Measurements from ENCODE around the gene BBS1. TPM values are rescaled to one million over a fixed set of nuclear protein-coding genes. Genes with fewer than 3 reads are reported as not detected.
"Not testable (repeated sequence)": the region's sequence is repeated elsewhere in the genome, so short reads cannot be mapped to it uniquely, and the experiment has no call there.

Gene BBS1
- total RNA-seq, 1 experiment from 2014 or later: 47.1 TPM

GRCh38 chr11:66581261-66581660 lies 70.8 kb downstream of the BBS1 start:
- Mint-ChIP-seq H3K4me3 (ENCODE audit: unreplicated experiment) (no peak overlapping the region), H3K4me1 (ENCODE audit: low read depth, unreplicated experiment) (no peaks in the 10 kb centered on the region), H3K27me3 (ENCODE audit: insufficient read depth, unreplicated experiment) (no peaks in the 10 kb centered on the region), H3K9me3 (ENCODE audit: unreplicated experiment) (peaks cover 24% of the 10 kb centered on the region), H3K36me3 (ENCODE audit: insufficient read depth, unreplicated experiment) (no peaks in the 10 kb centered on the region), H3K27ac (ENCODE audit: unreplicated experiment) (no peak overlapping the region)
- ChIA-PET POLR2A (interaction anchor here (0.6 kb wide), 1 partner anchor 89 kb away, joined by 4 read pairs; no protein-coding TSS in a partner anchor), CTCF (interaction anchor here (0.9 kb wide), 1 partner anchor 11 kb away, joined by 6 read pairs; no protein-coding TSS in a partner anchor)
- BruUV-seq (replicated peaks): no TSS peak
- H3K4me1 ChIP-seq: no peaks in the 10 kb centered on the region
- no peak overlapping the region for H3K4me3 ChIP-seq (ENCODE audit: low read depth, low read length)
- H3K9me3 ChIP-seq: peaks cover 22% of the 10 kb centered on the region
- intact Hi-C loops (cut with micrococcal nuclease; ENCODE audit: unreplicated experiment): no loop called here
- H3K36me3 ChIP-seq (ENCODE audit: control insufficient read depth, insufficient read depth, low read length): no peaks in the 10 kb centered on the region
- no peaks in the 10 kb centered on the region; the same call in 1 of the 2 replicates for H3K27me3 ChIP-seq (replicated peaks; ENCODE audit: control insufficient read depth, insufficient read depth, low read length)
- TF ChIP-seq, protein P1, sequence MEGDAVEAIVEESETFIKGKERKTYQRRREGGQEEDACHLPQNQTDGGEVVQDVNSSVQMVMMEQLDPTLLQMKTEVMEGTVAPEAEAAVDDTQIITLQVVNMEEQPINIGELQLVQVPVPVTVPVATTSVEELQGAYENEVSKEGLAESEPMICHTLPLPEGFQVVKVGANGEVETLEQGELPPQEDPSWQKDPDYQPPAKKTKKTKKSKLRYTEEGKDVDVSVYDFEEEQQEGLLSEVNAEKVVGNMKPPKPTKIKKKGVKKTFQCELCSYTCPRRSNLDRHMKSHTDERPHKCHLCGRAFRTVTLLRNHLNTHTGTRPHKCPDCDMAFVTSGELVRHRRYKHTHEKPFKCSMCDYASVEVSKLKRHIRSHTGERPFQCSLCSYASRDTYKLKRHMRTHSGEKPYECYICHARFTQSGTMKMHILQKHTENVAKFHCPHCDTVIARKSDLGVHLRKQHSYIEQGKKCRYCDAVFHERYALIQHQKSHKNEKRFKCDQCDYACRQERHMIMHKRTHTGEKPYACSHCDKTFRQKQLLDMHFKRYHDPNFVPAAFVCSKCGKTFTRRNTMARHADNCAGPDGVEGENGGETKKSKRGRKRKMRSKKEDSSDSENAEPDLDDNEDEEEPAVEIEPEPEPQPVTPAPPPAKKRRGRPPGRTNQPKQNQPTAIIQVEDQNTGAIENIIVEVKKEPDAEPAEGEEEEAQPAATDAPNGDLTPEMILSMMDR (IDR thresholded peaks at IDR 0.05; ENCODE audit: insufficient read depth in 1 of 2, low read depth in 1 of 2, low read length in 1 of 2, severe bottlenecking in 1 of 2, unreplicated experiment in 1 of 2): no peak
- no peak for DNase-seq

DNA sequence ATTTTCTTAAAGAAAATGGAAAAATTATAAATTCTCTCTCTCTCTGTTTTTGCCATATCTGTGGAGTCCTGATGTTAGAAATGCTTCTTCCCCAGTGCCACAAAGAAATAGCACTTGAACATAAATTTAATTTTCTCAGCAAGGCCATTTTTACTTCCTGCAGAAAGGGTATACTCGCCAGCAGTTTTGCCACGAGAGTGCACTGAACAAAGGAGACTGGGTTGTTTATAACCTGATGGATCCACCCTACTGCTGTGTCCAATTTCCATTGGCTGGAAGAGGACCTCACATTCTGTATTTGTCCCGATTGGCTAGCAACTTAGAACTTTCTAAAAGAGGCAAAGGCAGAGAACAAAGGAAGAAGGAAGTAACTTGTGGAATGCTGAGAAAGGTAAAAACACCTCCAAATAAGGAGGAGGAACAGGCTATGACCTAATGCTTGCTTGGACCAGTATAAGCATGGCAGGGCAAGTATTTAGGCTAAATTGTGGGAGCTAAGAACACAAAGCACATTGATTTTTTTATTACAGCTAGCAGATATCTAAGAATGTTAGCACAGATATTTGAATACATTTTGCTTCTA lies 72.2 kb downstream of the BBS1 start:
- peaks cover 27% of the 10 kb centered on the region for H3K9me3 ChIP-seq
- H3K4me3 Mint-ChIP-seq (ENCODE audit: unreplicated experiment); POLR2A ChIA-PET; H3K36me3 Mint-ChIP-seq (ENCODE audit: insufficient read depth, unreplicated experiment); H3K4me1 Mint-ChIP-seq (ENCODE audit: low read depth, unreplicated experiment); H3K27me3 ChIP-seq (replicated peaks; ENCODE audit: control insufficient read depth, insufficient read depth, low read length); BruUV-seq (replicated peaks); H3K27ac Mint-ChIP-seq (ENCODE audit: unreplicated experiment); H3K36me3 ChIP-seq (ENCODE audit: control insufficient read depth, insufficient read depth, low read length); CTCF ChIA-PET; H3K27me3 Mint-ChIP-seq (ENCODE audit: insufficient read depth, unreplicated experiment); DNase-seq; H3K4me1 ChIP-seq; H3K4me3 ChIP-seq (ENCODE audit: low read depth, low read length); intact Hi-C loops (cut with micrococcal nuclease; ENCODE audit: unreplicated experiment): not testable (repeated sequence)
- H3K9me3 Mint-ChIP-seq (ENCODE audit: unreplicated experiment): peaks cover 24% of the 10 kb centered on the region

Other genes starting within 250 kb of the BBS1 start
- 128 and 132 TPM in 2 replicates for gene RAB1B, start 242.0 kb upstream of the BBS1 start, total RNA-seq (2022)
- gene CNIH2, start 232.5 kb upstream of the BBS1 start, total RNA-seq (2022): 4.9 and 6.1 TPM in 2 replicates
- 140 and 159 TPM in 2 replicates for gene YIF1A, start 221.5 kb upstream of the BBS1 start, total RNA-seq (2022)
- gene TMEM151A, start 218.7 kb upstream of the BBS1 start, total RNA-seq (2022): 0.68 and 0.88 TPM in 2 replicates
- gene CD248, start 193.6 kb upstream of the BBS1 start, total RNA-seq (2022): 0.27 TPM in 1 of 2 replicates, not detected in the other
- 11.7 and 12.7 TPM in 2 replicates for gene RIN1, start 174.2 kb upstream of the BBS1 start, total RNA-seq (2022)
- gene BRMS1, start 165.5 kb upstream of the BBS1 start, total RNA-seq (2022): 58.1 and 58.2 TPM in 2 replicates
- 23.0 and 23.8 TPM in 2 replicates for gene B4GAT1, start 163.0 kb upstream of the BBS1 start, total RNA-seq (2022)
- 30.3 and 32.0 TPM in 2 replicates for gene SLC29A2, start 138.9 kb upstream of the BBS1 start, total RNA-seq (2022)
- gene NPAS4, start 89.6 kb upstream of the BBS1 start, total RNA-seq (2022): not detected in 2 replicates
- gene MRPL11, start 71.8 kb upstream of the BBS1 start, total RNA-seq (2022): 201 and 206 TPM in 2 replicates
- 21.0 and 21.1 TPM in 2 replicates for gene PELI3, start 43.7 kb upstream of the BBS1 start, total RNA-seq (2022)
- gene DPP3, start 30.2 kb upstream of the BBS1 start, total RNA-seq (2022): 106 TPM in 2 replicates
- gene ZDHHC24, start 35.4 kb downstream of the BBS1 start, total RNA-seq (2022): 25.1 and 26.9 TPM in 2 replicates
- gene ACTN3, start 36.3 kb downstream of the BBS1 start, total RNA-seq (2022): 0.16 TPM in 1 of 2 replicates, not detected in the other
- gene CTSF, start 58.0 kb downstream of the BBS1 start, total RNA-seq (2022): not detected in 2 replicates
- gene CCDC87, start 82.4 kb downstream of the BBS1 start, total RNA-seq (2022): 1.0 TPM in 2 replicates
- 52.9 and 54.0 TPM in 2 replicates for gene CCS, start 82.5 kb downstream of the BBS1 start, total RNA-seq (2022)
- 160 and 173 TPM in 2 replicates for gene RBM14, start 106.0 kb downstream of the BBS1 start, total RNA-seq (2022)
- gene RBM4, start 128.1 kb downstream of the BBS1 start, total RNA-seq (2022): 257 and 273 TPM in 2 replicates
- gene RBM4B, start 167.3 kb downstream of the BBS1 start, total RNA-seq (2022): 39.8 and 45.8 TPM in 2 replicates
- 37.6 and 45.0 TPM in 2 replicates for gene SPTBN2, start 218.6 kb downstream of the BBS1 start, total RNA-seq (2022)

Data from Caco-2 (cell line).